ENCODE results near the gene AKIRIN2.
A peak's percentile ranks its signal among the peaks of the same experiment; 100 is the strongest.
"Not testable (repeated sequence)": the region's sequence is repeated elsewhere in the genome, so short reads cannot be mapped to it uniquely, and the experiment has no call there.

The AKIRIN2 gene

GRCh38 chr6:87718662-87719433 is 16.8 kb upstream of the AKIRIN2 start:
- DNase-seq (ENCODE audit: low read depth in 1 of 2, low spot score in 1 of 2): no peak

GRCh38 chr6:87716928-87717614 is 15.0 kb upstream of the AKIRIN2 start:
- DNase-seq (ENCODE audit: low read depth in 1 of 2, low spot score in 1 of 2): no peak

- no peak for DNase-seq (ENCODE audit: low read depth in 1 of 2, low spot score in 1 of 2)
These were observed 12.2 kb upstream of the AKIRIN2 start for GRCh38 chr6:87714093-87714842.

GRCh38 chr6:87712713-87713112 is 10.7 kb upstream of the AKIRIN2 start:
- DNase-seq (ENCODE audit: low read depth in 1 of 2, low spot score in 1 of 2): not testable (repeated sequence)

- no peak for DNase-seq (ENCODE audit: low read depth in 1 of 2, low spot score in 1 of 2)
These were observed 8.1 kb upstream of the AKIRIN2 start for GRCh38 chr6:87710090-87710489.

GRCh38 chr6:87708581-87709427 is 6.8 kb upstream of the AKIRIN2 start:
- not testable (repeated sequence) for DNase-seq (ENCODE audit: low read depth in 1 of 2, low spot score in 1 of 2)

- no peak for DNase-seq (ENCODE audit: low read depth in 1 of 2, low spot score in 1 of 2)
These were observed 4.3 kb upstream of the AKIRIN2 start for GRCh38 chr6:87706187-87706966.

GRCh38 chr6:87705070-87705691 is 3.1 kb upstream of the AKIRIN2 start:
- no peak for DNase-seq (ENCODE audit: low read depth in 1 of 2, low spot score in 1 of 2)

- DNase-seq (ENCODE audit: low read depth in 1 of 2, low spot score in 1 of 2): not testable (repeated sequence)
These were observed 1.0 kb upstream of the AKIRIN2 start for GRCh38 chr6:87703039-87703438.

GRCh38 chr6:87702589-87702945 is 534 bp upstream of the AKIRIN2 start:
- DNase-seq (ENCODE audit: low read depth in 1 of 2, low spot score in 1 of 2): no peak

- peak in 1 of 2 donors; percentile 24 for DNase-seq (ENCODE audit: low read depth in 1 of 2, low spot score in 1 of 2)
These were observed 723 bp downstream of the AKIRIN2 start for GRCh38 chr6:87701344-87701675.

GRCh38 chr6:87700397-87701343 is 1.4 kb downstream of the AKIRIN2 start:
- DNase-seq (ENCODE audit: low read depth in 1 of 2, low spot score in 1 of 2): no peak

GRCh38 chr6:87699576-87699975 is 2.5 kb downstream of the AKIRIN2 start:
- DNase-seq (ENCODE audit: low read depth in 1 of 2, low spot score in 1 of 2): no peak

GRCh38 chr6:87698547-87699006 is 3.5 kb downstream of the AKIRIN2 start:
- no peak for DNase-seq (ENCODE audit: low read depth in 1 of 2, low spot score in 1 of 2)

GRCh38 chr6:87697581-87698546 is 4.2 kb downstream of the AKIRIN2 start:
- no peak for DNase-seq (ENCODE audit: low read depth in 1 of 2, low spot score in 1 of 2)

GRCh38 chr6:87696817-87697216 is 5.2 kb downstream of the AKIRIN2 start:
- not testable (repeated sequence) for DNase-seq (ENCODE audit: low read depth in 1 of 2, low spot score in 1 of 2)

GRCh38 chr6:87692086-87692485 is 9.9 kb downstream of the AKIRIN2 start:
- DNase-seq (ENCODE audit: low read depth in 1 of 2, low spot score in 1 of 2): no peak

- no peak for DNase-seq (ENCODE audit: low read depth in 1 of 2, low spot score in 1 of 2)
These were observed 11.6 kb downstream of the AKIRIN2 start for GRCh38 chr6:87690441-87690840.

All from stimulated activated CD4-positive, alpha-beta T cell treated with anti-CD3 and anti-CD28 coated beads, Interleukin-15, amount 100 ng/mL, for 1 hour (primary cell).